ENCODE results near the gene MACROD2. TPM values are rescaled to one million over a fixed set of nuclear protein-coding genes. Genes with fewer than 3 reads are reported as not detected.

MACROD2 gene
- total RNA-seq, 4 donors from 2014 or later = 1.8 to 4.8 (median 2.9) TPM

DNA sequence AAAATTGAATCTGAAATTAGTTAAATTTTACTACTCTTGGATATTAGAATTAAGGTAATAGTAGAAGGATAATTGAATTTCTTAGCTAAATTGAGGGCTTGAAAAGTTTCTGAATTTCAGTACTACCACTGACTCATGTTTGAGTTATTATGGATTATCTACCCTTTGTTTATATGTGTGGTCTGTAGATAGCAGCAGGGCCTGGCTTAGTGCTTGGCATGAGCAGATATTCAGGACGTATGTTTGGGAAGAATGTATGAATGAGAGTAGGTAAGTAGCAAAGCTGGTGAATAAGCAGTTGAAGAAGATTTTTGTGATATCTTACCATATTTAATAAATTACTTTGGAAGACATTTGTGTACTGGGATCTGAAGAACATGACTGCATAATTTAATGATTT lies 152.7 kb downstream of the MACROD2 start:
- intact Hi-C loops (cut with DNase I) = no loop called here
- H3K4me3 ChIP-seq = no peak overlapping the region
- WGBS, 2 donors = 38 to 40% methylated on average over 1 of the region's 1 CpG
- TF ChIP-seq CTCF (IDR thresholded peaks at IDR 0.05) (no peak), POLR2A (IDR thresholded peaks at IDR 0.05) (no peak)
- H3K27ac ChIP-seq = no peak overlapping the region
- no peaks in the 10 kb centered on the region for H3K27me3 ChIP-seq
- H3K36me3 ChIP-seq = no peaks in the 10 kb centered on the region
- no peaks in the 10 kb centered on the region for H3K9me3 ChIP-seq
- no peaks in the 10 kb centered on the region for H3K4me1 ChIP-seq
- no peak for DNase-seq

DNA sequence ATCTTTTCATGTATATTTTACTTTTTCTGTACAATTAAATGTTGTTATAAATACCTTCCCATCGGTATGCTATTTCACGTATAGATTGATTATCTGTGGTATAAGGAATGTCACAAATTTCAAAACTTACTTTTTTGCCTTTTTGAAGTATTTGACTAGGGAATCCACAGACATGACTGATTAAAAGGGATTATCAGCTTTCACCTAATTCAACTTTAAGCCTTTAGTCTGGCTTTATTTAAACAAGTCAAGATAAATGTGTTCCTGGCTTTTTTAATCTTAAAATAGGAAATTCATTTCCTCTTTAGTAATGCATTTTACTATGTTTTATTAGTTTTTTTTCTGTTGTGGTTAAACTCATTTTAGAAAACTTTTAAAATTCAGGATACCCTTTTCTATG lies 160.0 kb downstream of the MACROD2 start:
- H3K27me3 ChIP-seq = no peaks in the 10 kb centered on the region
- no peaks in the 10 kb centered on the region for H3K4me1 ChIP-seq
- no peak overlapping the region for H3K27ac ChIP-seq
- no peaks in the 10 kb centered on the region for H3K9me3 ChIP-seq
- intact Hi-C loops (cut with DNase I) = no loop called here
- H3K36me3 ChIP-seq = no peaks in the 10 kb centered on the region
- TF ChIP-seq CTCF (IDR thresholded peaks at IDR 0.05) = no peak
- TF ChIP-seq POLR2A (IDR thresholded peaks at IDR 0.05) = no peak
- 49 to 51% methylated on average over 2 of the region's 2 CpGs for WGBS, 2 donors
- DNase-seq = no peak
- H3K4me3 ChIP-seq = no peak overlapping the region

- Histone ChIP-seq H3K27me3 (no peaks in the 10 kb centered on the region), H3K4me1 (no peaks in the 10 kb centered on the region), H3K9me3 (peaks cover 0 to 16% (median 16%) of the 10 kb centered on the region in 3 donors), H3K27ac (no peak overlapping the region), H3K36me3 (no peaks in the 10 kb centered on the region), H3K4me3 (no peak overlapping the region)
- intact Hi-C loops (cut with DNase I) = no loop called here
- TF ChIP-seq CTCF (IDR thresholded peaks at IDR 0.05) (no peak), POLR2A (IDR thresholded peaks at IDR 0.05) (no peak)
- WGBS, 2 donors = 72 to 89% methylated on average over 4 of the region's 4 CpGs
- no peak for DNase-seq
Measured at GRCh38 chr20:14178528-14178927, 183.2 kb downstream of the MACROD2 start.

DNA sequence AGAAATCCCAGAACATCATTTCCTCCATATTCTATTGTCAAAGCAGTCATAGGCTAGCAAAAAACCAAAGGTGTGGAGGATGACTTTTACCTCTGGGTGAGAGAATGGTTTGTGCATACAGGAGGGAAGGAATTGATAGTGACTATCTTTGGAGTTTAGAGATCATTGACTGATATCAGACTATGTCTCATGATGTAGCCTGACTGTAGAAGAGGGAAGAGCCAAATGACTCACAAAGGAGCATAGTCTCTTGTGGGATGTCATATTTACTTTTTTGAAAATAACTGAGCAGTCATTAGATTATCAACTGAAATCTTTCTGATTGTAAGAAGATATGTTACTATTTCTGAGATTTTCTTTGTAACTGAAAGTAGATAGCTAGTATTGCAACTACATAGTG lies 183.6 kb downstream of the MACROD2 start:
- no peaks in the 10 kb centered on the region for H3K4me1 ChIP-seq
- DNase-seq = no peak
- H3K36me3 ChIP-seq = no peaks in the 10 kb centered on the region
- no peak for TF ChIP-seq CTCF (IDR thresholded peaks at IDR 0.05)
- no peak overlapping the region for H3K4me3 ChIP-seq
- no peaks in the 10 kb centered on the region for H3K27me3 ChIP-seq
- no peak overlapping the region for H3K27ac ChIP-seq
- peaks cover 0 to 16% (median 16%) of the 10 kb centered on the region in 3 donors for H3K9me3 ChIP-seq
- intact Hi-C loops (cut with DNase I) = no loop called here

- intact Hi-C loops (cut with DNase I) = no loop called here
- Histone ChIP-seq H3K27me3 (no peaks in the 10 kb centered on the region), H3K4me3 (no peak overlapping the region), H3K27ac (no peak overlapping the region), H3K9me3 (no peaks in the 10 kb centered on the region), H3K4me1 (no peaks in the 10 kb centered on the region), H3K36me3 (no peaks in the 10 kb centered on the region)
- 21 to 38% methylated on average over 1 of the region's 1 CpG for WGBS, 2 donors
- DNase-seq = no peak
- peak in 2 of 6 experiments; percentile 24 to 57 for TF ChIP-seq CTCF (IDR thresholded peaks at IDR 0.05)
- TF ChIP-seq POLR2A (IDR thresholded peaks at IDR 0.05) = no peak
Measured at GRCh38 chr20:14189794-14190402, 194.6 kb downstream of the MACROD2 start.
